Measurements from ENCODE around the gene SNAI3. TPM values are rescaled to one million over a fixed set of nuclear protein-coding genes. Genes with fewer than 3 reads are reported as not detected.
A peak's percentile ranks its signal among the peaks of the same experiment; 100 is the strongest.

SNAI3 gene
- total and polyA plus RNA-seq, 8 donors = 0.55 to 4.2 (median 1.5) TPM; not detected in 3

- DNase-seq = no peak
- Histone ChIP-seq H3K4me3 (no peak overlapping the region), H3K4me1 (no peaks in the 10 kb centered on the region), H3K27ac (no peak overlapping the region), H3K9me3 (no peaks in the 10 kb centered on the region), H3K36me3 (peaks cover 60 to 85% (median 85%) of the 10 kb centered on the region in 4 donors), H3K27me3 (no peaks in the 10 kb centered on the region)
- intact Hi-C loops (cut with DNase I; ENCODE audit: low total_unique reads) = loop anchor here (10.0 kb wide), 2 partner anchors 443 to 483 kb away; partner anchors contain the start of genes CDH15 and ZNF778
- WGBS, 5 donors = 59 to 84% (median 62%) methylated on average over 2 to 15 of the region's 15 CpGs
- TF ChIP-seq POLR2AphosphoS5 (IDR thresholded peaks at IDR 0.05) (no peak), EP300 (IDR thresholded peaks at IDR 0.05) (no peak)
Observed at GRCh38 chr16:88731699-88732098, 45.4 kb upstream of the SNAI3 start.

GRCh38 chr16:88730632-88731607, 44.6 kb upstream of the SNAI3 start:
- H3K27me3 ChIP-seq = no peaks in the 10 kb centered on the region
- intact Hi-C loops (cut with DNase I; ENCODE audit: low total_unique reads) = loop anchor here (10.0 kb wide), 2 partner anchors 444 to 484 kb away; partner anchors contain the start of genes CDH15 and ZNF778
- H3K4me3 ChIP-seq = no peak overlapping the region
- no peaks in the 10 kb centered on the region for H3K4me1 ChIP-seq
- DNase-seq = no peak
- H3K36me3 ChIP-seq = peaks cover 66 to 85% (median 85%) of the 10 kb centered on the region in 4 donors
- TF ChIP-seq CTCF (IDR thresholded peaks at IDR 0.05) (no peak), POLR2A (IDR thresholded peaks at IDR 0.05) (no peak), EP300 (IDR thresholded peaks at IDR 0.05) (no peak), POLR2AphosphoS5 (IDR thresholded peaks at IDR 0.05) (no peak)
- WGBS, 5 donors = 88 to 92% (median 90%) methylated on average over 27 to 34 of the region's 34 CpGs
- no peaks in the 10 kb centered on the region for H3K9me3 ChIP-seq
- no peak overlapping the region for H3K27ac ChIP-seq

GRCh38 chr16:88727871-88728270, 41.6 kb upstream of the SNAI3 start:
- Histone ChIP-seq H3K4me1 (no peaks in the 10 kb centered on the region), H3K27ac (no peak overlapping the region), H3K27me3 (no peaks in the 10 kb centered on the region), H3K9me3 (no peaks in the 10 kb centered on the region), H3K4me3 (no peak overlapping the region), H3K36me3 (peaks cover 66 to 85% (median 85%) of the 10 kb centered on the region in 4 donors)
- intact Hi-C loops (cut with DNase I; ENCODE audit: low total_unique reads) = no loop called here
- no peak for TF ChIP-seq EP300 (IDR thresholded peaks at IDR 0.05)
- TF ChIP-seq POLR2AphosphoS5 (IDR thresholded peaks at IDR 0.05) = no peak
- TF ChIP-seq CTCF (IDR thresholded peaks at IDR 0.05) = no peak
- TF ChIP-seq POLR2A (IDR thresholded peaks at IDR 0.05) = no peak
- peak in 1 of 2 donors; percentile 61 for DNase-seq
- WGBS, 5 donors = 48 to 72% (median 62%) methylated on average over 10 to 20 of the region's 20 CpGs

GRCh38 chr16:88726981-88727380, 40.7 kb upstream of the SNAI3 start:
- WGBS, 5 donors = 95 to 97% (median 95%) methylated on average over 18 to 28 of the region's 28 CpGs
- peaks cover 66 to 85% (median 85%) of the 10 kb centered on the region in 4 donors for H3K36me3 ChIP-seq
- no peaks in the 10 kb centered on the region for H3K4me1 ChIP-seq
- TF ChIP-seq POLR2AphosphoS5 (IDR thresholded peaks at IDR 0.05) = no peak
- no peak for TF ChIP-seq CTCF (IDR thresholded peaks at IDR 0.05)
- TF ChIP-seq POLR2A (IDR thresholded peaks at IDR 0.05) = no peak
- TF ChIP-seq EP300 (IDR thresholded peaks at IDR 0.05) = no peak
- intact Hi-C loops (cut with DNase I; ENCODE audit: low total_unique reads) = no loop called here
- H3K9me3 ChIP-seq = no peaks in the 10 kb centered on the region
- H3K27me3 ChIP-seq = no peaks in the 10 kb centered on the region
- H3K27ac ChIP-seq = no peak overlapping the region
- no peak for DNase-seq
- no peak overlapping the region for H3K4me3 ChIP-seq

Measured in stomach (tissue), 9 donors.